Nephron progenitor cell (in vitro differentiated cells): ENCODE results near the gene RAI1.
A peak's percentile ranks its signal among the peaks of the same experiment; 100 is the strongest.

Experiments
- DNase-seq: peaks from one replicate; pipeline ENCODE4 v3.0.0; 2021
- H3K27ac Mint-ChIP-seq: 2 replicates; pipeline ENCODE4 v1.8.0; 2021; ENCODE audit warnings: mild to moderate bottlenecking, moderate library complexity, mixed read lengths
- H3K27me3 Mint-ChIP-seq: 2 replicates; pipeline ENCODE4 v1.8.0; 2021; ENCODE audit warnings: mild to moderate bottlenecking, low read depth, mixed read lengths; ENCODE audit not compliant: poor library complexity
- H3K36me3 Mint-ChIP-seq: 2 replicates; pipeline ENCODE4 v1.8.0; 2021; ENCODE audit warnings: low read depth, mixed read lengths
- H3K4me1 Mint-ChIP-seq: 2 replicates; pipeline ENCODE4 v1.8.0; 2021; ENCODE audit warnings: mixed read lengths
- H3K4me3 Mint-ChIP-seq: 2 replicates; pipeline ENCODE4 v1.8.0; 2021; ENCODE audit warnings: mild to moderate bottlenecking, moderate library complexity, mixed read lengths
- H3K9me3 Mint-ChIP-seq: 2 replicates; pipeline ENCODE4 v1.8.0; 2021; ENCODE audit warnings: mild to moderate bottlenecking, moderate library complexity, mixed read lengths
- CTCF ChIP-seq: fragments of 200-600 bp; sonication (generic); IDR thresholded peaks from 2 replicates; pipeline ENCODE4 v1.5.0; 2021; ENCODE audit warnings: antibody characterized with exemption

Gene RAI1

GRCh38 chr17:17783825-17784656, 102.8 kb downstream of the RAI1 start:
- H3K27me3 Mint-ChIP-seq = no peaks in the 10 kb centered on the region
- no peaks in the 10 kb centered on the region for H3K36me3 Mint-ChIP-seq
- peaks cover 77% of the 10 kb centered on the region for H3K4me1 Mint-ChIP-seq
- peak; percentile 71 for DNase-seq
- peak overlapping the region; percentile 94 for H3K27ac Mint-ChIP-seq
- TF ChIP-seq CTCF = no peak
- H3K4me3 Mint-ChIP-seq = peak overlapping the region; percentile 85
- no peaks in the 10 kb centered on the region for H3K9me3 Mint-ChIP-seq

- Mint-ChIP-seq H3K4me3 (peak overlapping the region; percentile 85), H3K9me3 (no peaks in the 10 kb centered on the region), H3K27ac (peak overlapping the region; percentile 94), H3K36me3 (no peaks in the 10 kb centered on the region), H3K27me3 (peaks cover 5% of the 10 kb centered on the region), H3K4me1 (peaks cover 79% of the 10 kb centered on the region)
- no peak for DNase-seq
- no peak for TF ChIP-seq CTCF
These were observed 103.5 kb downstream of the RAI1 start for GRCh38 chr17:17784657-17785267.

GRCh38 chr17:17785407-17785806, 104.1 kb downstream of the RAI1 start:
- H3K27me3 Mint-ChIP-seq = peaks cover 5% of the 10 kb centered on the region
- no peaks in the 10 kb centered on the region for H3K36me3 Mint-ChIP-seq
- H3K4me3 Mint-ChIP-seq = peak overlapping the region; percentile 85
- DNase-seq = no peak
- no peaks in the 10 kb centered on the region for H3K9me3 Mint-ChIP-seq
- H3K27ac Mint-ChIP-seq = peak overlapping the region; percentile 81
- no peak for TF ChIP-seq CTCF
- peaks cover 81% of the 10 kb centered on the region for H3K4me1 Mint-ChIP-seq

- Mint-ChIP-seq H3K36me3 (no peaks in the 10 kb centered on the region), H3K27ac (no peak overlapping the region), H3K4me3 (no peak overlapping the region), H3K9me3 (no peaks in the 10 kb centered on the region), H3K27me3 (peaks cover 9% of the 10 kb centered on the region), H3K4me1 (peaks cover 84% of the 10 kb centered on the region)
- no peak for DNase-seq
- TF ChIP-seq CTCF = no peak
These were observed 105.7 kb downstream of the RAI1 start for GRCh38 chr17:17786998-17787397.

GRCh38 chr17:17787568-17787967, 106.3 kb downstream of the RAI1 start:
- H3K27ac Mint-ChIP-seq = no peak overlapping the region
- DNase-seq = no peak
- peaks cover 9% of the 10 kb centered on the region for H3K27me3 Mint-ChIP-seq
- H3K4me1 Mint-ChIP-seq = peaks cover 90% of the 10 kb centered on the region
- TF ChIP-seq CTCF = no peak
- H3K36me3 Mint-ChIP-seq = no peaks in the 10 kb centered on the region
- H3K9me3 Mint-ChIP-seq = no peaks in the 10 kb centered on the region
- H3K4me3 Mint-ChIP-seq = no peak overlapping the region
